Mesenchymal stem cell (in vitro differentiated cells and primary cell): Measurements from ENCODE around the gene LMX1B.

ENCODE experiments used
- DNase-seq: peaks from one replicate; pipeline ENCODE4 v3.0.0-alpha.2; 2013
- H2AFZ ChIP-seq: one replicate; pipeline ENCODE4 v1.6.1; 2013; ENCODE audit warnings: low read depth, mild to moderate bottlenecking, control low read depth, inconsistent platforms, low read length, moderate library complexity
- H2AK5ac ChIP-seq: 2 replicates; pipeline ENCODE4 v1.6.1; 2013; ENCODE audit warnings: low read length, moderate library complexity, mild to moderate bottlenecking, inconsistent platforms; ENCODE audit not compliant: severe bottlenecking
- H2BK120ac ChIP-seq: one replicate; pipeline ENCODE4 v1.6.1; 2013; ENCODE audit warnings: low read depth, mild to moderate bottlenecking, inconsistent platforms, low read length, moderate library complexity
- H2BK12ac ChIP-seq, 2 experiments: one replicate each; pipeline ENCODE4 v1.6.1; 2013; ENCODE audit warnings: inconsistent platforms in 2 of 2, low read length in 2 of 2, mild to moderate bottlenecking in 2 of 2, moderate library complexity in 2 of 2, control low read depth in 1 of 2
- H2BK15ac ChIP-seq: one replicate; pipeline ENCODE4 v1.6.1; 2013; ENCODE audit warnings: mild to moderate bottlenecking, low read depth, inconsistent platforms; ENCODE audit not compliant: poor library complexity, severe bottlenecking
- H2BK5ac ChIP-seq: 2 replicates; pipeline ENCODE4 v1.6.1; 2013; ENCODE audit warnings: low read depth, mild to moderate bottlenecking, low read length, control low read depth, inconsistent platforms; ENCODE audit not compliant: poor library complexity, severe bottlenecking
- H3K14ac ChIP-seq, 2 experiments: one replicate each; pipeline ENCODE4 v1.6.1; 2013; ENCODE audit warnings: inconsistent platforms in 2 of 2, low read length in 2 of 2, control low read depth in 1 of 2, mild to moderate bottlenecking in 1 of 2, moderate library complexity in 1 of 2
- H3K18ac ChIP-seq, 2 experiments: one replicate each; pipeline ENCODE4 v1.6.1; 2013; ENCODE audit warnings: inconsistent platforms in 2 of 2, low read length in 2 of 2, control low read depth in 1 of 2, low read depth in 1 of 2, mild to moderate bottlenecking in 1 of 2
- H3K23ac ChIP-seq, 2 experiments: one replicate each; pipeline ENCODE4 v1.6.1; 2013; ENCODE audit warnings: inconsistent platforms in 2 of 2, low read length in 2 of 2, mild to moderate bottlenecking in 2 of 2, moderate library complexity in 2 of 2, control low read depth in 1 of 2
- H3K27ac ChIP-seq: 2 replicates; pipeline ENCODE4 v1.5.1; 2013; ENCODE audit warnings: mild to moderate bottlenecking, moderate library complexity, low read length, control low read depth, inconsistent platforms; ENCODE audit not compliant: poor library complexity, severe bottlenecking
- H3K27me3 ChIP-seq, 2 experiments: 2 replicates each; pipeline versions ENCODE4 v1.6.1 to v1.7.0; 2013; ENCODE audit warnings: low read length in 2 of 2, mild to moderate bottlenecking in 2 of 2, moderate library complexity in 2 of 2, control low read depth in 1 of 2, inconsistent platforms in 1 of 2; ENCODE audit not compliant: control insufficient read depth in 1 of 2, insufficient read depth in 1 of 2
- H3K36me3 ChIP-seq, 2 experiments: 2 replicates each; pipeline versions ENCODE4 v1.6.1 to v1.7.0; 2013; ENCODE audit warnings: low read length in 2 of 2, control low read depth in 1 of 2, inconsistent platforms in 1 of 2, low read depth in 1 of 2, mild to moderate bottlenecking in 1 of 2; ENCODE audit not compliant: insufficient read depth in 2 of 2, control insufficient read depth in 1 of 2
- H3K4ac ChIP-seq, 2 experiments: one replicate each; pipeline ENCODE4 v1.6.1; 2013; ENCODE audit warnings: inconsistent platforms in 2 of 2, low read length in 2 of 2, mild to moderate bottlenecking in 2 of 2, moderate library complexity in 2 of 2, control low read depth in 1 of 2, low read depth in 1 of 2
- H3K4me1 ChIP-seq: 2 replicates; pipeline ENCODE4 v1.6.1; 2013; ENCODE audit warnings: low read depth, low read length, control low read depth; ENCODE audit not compliant: control insufficient read depth, insufficient read depth
- H3K4me2 ChIP-seq: 2 replicates; pipeline ENCODE4 v1.6.1; 2013; ENCODE audit warnings: low read length, mild to moderate bottlenecking, inconsistent platforms; ENCODE audit not compliant: poor library complexity, severe bottlenecking
- H3K4me3 ChIP-seq, 2 experiments: 2 replicates each; pipeline versions ENCODE4 v1.5.1 to v1.7.0; 2013; ENCODE audit warnings: low read length in 2 of 2, mild to moderate bottlenecking in 2 of 2, control low read depth in 1 of 2, low read depth in 1 of 2; ENCODE audit not compliant: insufficient read depth in 1 of 2
- H3K79me1 ChIP-seq: replicated peaks from 2 replicates; pipeline ENCODE4 v1.6.1; 2013; ENCODE audit warnings: mild to moderate bottlenecking, control low read depth, low read length, inconsistent platforms; ENCODE audit not compliant: poor library complexity, severe bottlenecking
- H3K9ac ChIP-seq: 2 replicates; pipeline ENCODE4 v1.7.0; 2013; ENCODE audit warnings: mild to moderate bottlenecking, low read length, moderate library complexity
- H3K9me3 ChIP-seq: 2 replicates; pipeline ENCODE4 v1.7.0; 2013; ENCODE audit warnings: mild to moderate bottlenecking, low read length; ENCODE audit not compliant: control insufficient read depth
- H4K8ac ChIP-seq: one replicate; pipeline ENCODE4 v1.6.1; 2013; ENCODE audit warnings: inconsistent platforms, mild to moderate bottlenecking, low read length, moderate library complexity
- H4K91ac ChIP-seq: one replicate; pipeline ENCODE4 v1.6.1; 2013; ENCODE audit warnings: mild to moderate bottlenecking, low read length, inconsistent platforms
- WGBS: methylation state at CpG from one replicate; pipeline ENCODE4 v1.1.7; 2013; ENCODE audit warnings: mixed read lengths; 5-methylcytosine and 5-hydroxymethylcytosine counted together

The LMX1B gene

GRCh38 chr9:126667190-126668055 lies 53.7 kb downstream of the LMX1B start:
- H3K23ac ChIP-seq: peak overlapping the region in 1 of 2 experiments; percentile 14
- no peaks in the 10 kb centered on the region for H3K36me3 ChIP-seq
- H3K4me2 ChIP-seq: no peak overlapping the region
- H3K14ac ChIP-seq: no peak overlapping the region
- no peak overlapping the region for H3K27ac ChIP-seq
- H3K9me3 ChIP-seq: no peaks in the 10 kb centered on the region
- no peak overlapping the region for H2BK5ac ChIP-seq
- no peak overlapping the region for H2BK15ac ChIP-seq
- H3K4me1 ChIP-seq: peaks cover 16% of the 10 kb centered on the region
- no peak overlapping the region for H4K91ac ChIP-seq
- H3K18ac ChIP-seq: no peak overlapping the region
- DNase-seq: no peak
- H3K27me3 ChIP-seq: peaks cover 79 to 92% of the 10 kb centered on the region in 2 experiments
- no peak overlapping the region for H3K9ac ChIP-seq
- H4K8ac ChIP-seq: no peak overlapping the region
- no peak overlapping the region for H2BK120ac ChIP-seq
- H3K4me3 ChIP-seq: no peak overlapping the region
- H2AK5ac ChIP-seq: no peak overlapping the region
- 73% methylated on average over 15 of the region's 15 CpGs for WGBS
- no peaks in the 10 kb centered on the region for H3K79me1 ChIP-seq
- H2BK12ac ChIP-seq: no peak overlapping the region
- no peak overlapping the region for H3K4ac ChIP-seq
- no peak overlapping the region for H2AFZ ChIP-seq

GRCh38 chr9:126668058-126668457 lies 54.3 kb downstream of the LMX1B start:
- Histone ChIP-seq H3K9ac (no peak overlapping the region), H3K36me3 (no peaks in the 10 kb centered on the region), H3K4ac (no peak overlapping the region), H3K79me1 (no peaks in the 10 kb centered on the region), H2AK5ac (no peak overlapping the region), H3K14ac (no peak overlapping the region), H2BK5ac (no peak overlapping the region), H3K23ac (peak overlapping the region in 1 of 2 experiments; percentile 14), H3K27me3 (peaks cover 85 to 92% of the 10 kb centered on the region in 2 experiments), H3K18ac (no peak overlapping the region), H3K4me1 (peaks cover 11% of the 10 kb centered on the region), H2BK120ac (no peak overlapping the region), H4K8ac (no peak overlapping the region), H3K4me2 (no peak overlapping the region), H3K4me3 (no peak overlapping the region), H2AFZ (no peak overlapping the region), H2BK12ac (no peak overlapping the region), H4K91ac (no peak overlapping the region), H3K9me3 (no peaks in the 10 kb centered on the region), H2BK15ac (no peak overlapping the region), H3K27ac (no peak overlapping the region)
- DNase-seq: no peak
- WGBS: 56% methylated on average over 2 of the region's 3 CpGs

- 71% methylated on average over 14 of the region's 14 CpGs for WGBS
- no peak overlapping the region for H2AFZ ChIP-seq
- no peak overlapping the region for H2BK15ac ChIP-seq
Observed at GRCh38 chr9:126669108-126669507, 55.4 kb downstream of the LMX1B start.

GRCh38 chr9:126670270-126670669 lies 56.5 kb downstream of the LMX1B start:
- Histone ChIP-seq H3K18ac (no peak overlapping the region), H2BK120ac (no peak overlapping the region), H3K27me3 (peaks cover 91 to 92% of the 10 kb centered on the region in 2 experiments), H3K4me1 (peaks cover 10% of the 10 kb centered on the region), H4K8ac (no peak overlapping the region), H4K91ac (no peak overlapping the region), H2AK5ac (no peak overlapping the region), H3K4me3 (no peak overlapping the region), H3K9ac (no peak overlapping the region), H2AFZ (no peak overlapping the region), H3K14ac (peak overlapping the region in 1 of 2 experiments; percentile 0), H3K36me3 (no peaks in the 10 kb centered on the region), H3K27ac (no peak overlapping the region), H2BK5ac (no peak overlapping the region), H2BK15ac (no peak overlapping the region), H2BK12ac (no peak overlapping the region), H3K23ac (no peak overlapping the region), H3K4me2 (no peak overlapping the region), H3K4ac (no peak overlapping the region), H3K9me3 (no peaks in the 10 kb centered on the region), H3K79me1 (no peaks in the 10 kb centered on the region)
- DNase-seq: no peak
- 93% methylated on average over 10 of the region's 12 CpGs for WGBS

More at GRCh38 chr9:126669108-126669507, 55.4 kb downstream of the LMX1B start:
- Histone ChIP-seq H2BK12ac (no peak overlapping the region), H4K91ac (no peak overlapping the region), H3K79me1 (no peaks in the 10 kb centered on the region), H3K4ac (no peak overlapping the region), H3K36me3 (no peaks in the 10 kb centered on the region), H3K18ac (no peak overlapping the region), H3K9me3 (no peaks in the 10 kb centered on the region), H3K4me2 (no peak overlapping the region), H4K8ac (no peak overlapping the region), H3K4me3 (no peak overlapping the region), H3K27me3 (peaks cover 91 to 93% of the 10 kb centered on the region in 2 experiments), H3K14ac (no peak overlapping the region), H2AK5ac (no peak overlapping the region), H3K23ac (no peak overlapping the region), H2BK120ac (no peak overlapping the region), H2BK5ac (no peak overlapping the region), H3K4me1 (peaks cover 14% of the 10 kb centered on the region), H3K9ac (no peak overlapping the region), H3K27ac (no peak overlapping the region)
- no peak for DNase-seq
